ENCODE measurements around the gene LACC1. TPM values are rescaled to one million over a fixed set of nuclear protein-coding genes. Genes with fewer than 3 reads are reported as not detected.

LACC1 gene
- total and polyA plus RNA-seq, 2 of the 13 experiments (the other 11 are each of a cell fraction or from before 2014, with no cell fraction given): 0.92 to 1.7 TPM

GRCh38 chr13:43878892-43879754, 581 bp upstream of the LACC1 start, which contains the start of gene CCDC122 (continued):
- TF ChIP-seq ZNF770 (CRISPR knock-in tag; IDR thresholded peaks at IDR 0.05) (no peak), RCOR2 (CRISPR knock-in tag; IDR thresholded peaks at IDR 0.05) (no peak), ZFP41 (CRISPR knock-in tag; IDR thresholded peaks at IDR 0.05; ENCODE audit: borderline replicate concordance) (0 out of 2 replicates have a peak, but pooled peaks have one; percentile 51), ZNF878 (CRISPR knock-in tag; IDR thresholded peaks at IDR 0.05) (no peak), RBM39 (IDR thresholded peaks at IDR 0.05; ENCODE audit: low read depth, low read length, poor library complexity, severe bottlenecking) (no peak), CSRNP1 (CRISPR knock-in tag; IDR thresholded peaks at IDR 0.05) (peak; percentile 68), ZNF777 (CRISPR knock-in tag; IDR thresholded peaks at IDR 0.05) (peak; percentile 85), NR2F1 (CRISPR knock-in tag; IDR thresholded peaks at IDR 0.05) (no peak; a peak in 1 of 4 replicates), SP5 (CRISPR knock-in tag; IDR thresholded peaks at IDR 0.05; ENCODE audit: borderline replicate concordance, low read depth) (no peak), POLR2AphosphoS2 (IDR thresholded peaks at IDR 0.05; ENCODE audit: low read depth, low read length) (no peak), ZNF101 (CRISPR knock-in tag; IDR thresholded peaks at IDR 0.05; ENCODE audit: borderline replicate concordance, low read depth) (no peak), ZNF709 (CRISPR knock-in tag; IDR thresholded peaks at IDR 0.05) (peak; percentile 92), ZBTB7A (CRISPR knock-in tag; IDR thresholded peaks at IDR 0.05) (peak; percentile 85; the same call in 1 of the 2 replicates), HDAC6 (IDR thresholded peaks at IDR 0.05; ENCODE audit: low read depth, low read length) (no peak), ARHGAP35 (CRISPR knock-in tag; IDR thresholded peaks at IDR 0.05; ENCODE audit: borderline replicate concordance) (no peak; the same call in none of the 2 replicates), ZNF281 (CRISPR knock-in tag; IDR thresholded peaks at IDR 0.05; ENCODE audit: borderline replicate concordance) (peak; percentile 66; the same call in 1 of the 2 replicates), TFDP2 (CRISPR knock-in tag; IDR thresholded peaks at IDR 0.05) (peak; percentile 83), ELF3 (CRISPR knock-in tag; IDR thresholded peaks at IDR 0.05) (peak; percentile 49), POLR2A (IDR thresholded peaks at IDR 0.05; ENCODE audit: insufficient read depth in 1 of 2, low read depth in 2 of 2, low read length in 2 of 2) (peak; percentile 46 to 61; a peak in 3 of 4 replicates), PBX2 (CRISPR knock-in tag; IDR thresholded peaks at IDR 0.05) (no peak)

Data from HepG2 (cell line).